HPDE6-E6E7 (cell line): ENCODE measurements around the gene FCHSD1.

Experiments used
- DNase-seq: peaks from one replicate; pipeline ENCODE4 v3.0.0; 2011; ENCODE audit warnings: missing footprints; ENCODE audit errors: extremely low spot score

Gene FCHSD1

DNA sequence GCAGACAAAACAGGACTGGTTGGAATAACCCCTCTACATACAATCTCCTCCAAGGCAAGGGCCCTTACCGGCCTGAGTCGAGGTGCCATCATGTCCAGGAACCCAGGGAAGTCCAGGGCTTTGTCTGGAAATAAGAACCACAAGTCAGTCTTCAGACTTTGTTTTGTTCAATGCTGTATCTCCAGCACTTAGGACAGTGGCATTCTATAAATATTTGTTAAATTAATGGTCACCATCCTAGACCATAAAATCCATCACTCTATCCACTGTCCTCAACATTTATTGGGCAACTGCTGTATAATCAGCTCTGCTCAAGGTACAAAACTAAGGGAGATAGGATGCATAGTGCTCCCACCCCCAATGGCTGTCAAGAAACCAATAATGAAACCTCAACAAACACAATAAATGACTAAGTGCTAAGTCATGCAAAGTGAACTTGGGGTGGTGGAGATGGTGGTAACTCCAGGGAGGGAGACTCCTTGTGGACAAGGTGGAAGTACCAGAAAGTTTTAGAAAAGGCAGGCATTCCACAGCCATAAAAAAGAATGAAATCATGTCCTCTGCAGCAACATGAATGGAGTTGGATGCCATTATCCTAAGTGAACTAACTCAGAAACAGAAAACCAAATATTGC, 9.5 kb downstream of the FCHSD1 start:
- DNase-seq, result peak; percentile 86

DNA sequence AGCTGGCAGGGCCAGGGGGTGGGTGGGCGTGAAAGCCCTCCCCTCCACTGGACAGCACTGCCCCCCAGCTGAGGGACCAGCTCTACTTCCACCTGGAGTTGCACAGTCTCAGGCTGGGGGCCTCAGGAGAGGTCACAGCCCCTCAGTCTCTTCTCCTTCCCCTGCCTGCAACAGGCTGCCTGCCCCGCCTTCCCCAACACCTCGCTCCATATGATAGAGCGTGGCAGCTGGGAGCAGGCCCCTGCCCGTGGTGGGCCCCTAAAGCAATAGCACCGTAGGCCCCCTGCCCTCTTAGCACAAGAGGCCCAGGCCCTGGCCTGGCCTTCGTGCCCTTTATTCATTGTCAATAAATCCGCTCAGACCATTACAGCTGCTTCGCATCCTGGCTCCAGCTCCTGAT, 10.5 kb downstream of the FCHSD1 start:
- no peak for DNase-seq

DNA sequence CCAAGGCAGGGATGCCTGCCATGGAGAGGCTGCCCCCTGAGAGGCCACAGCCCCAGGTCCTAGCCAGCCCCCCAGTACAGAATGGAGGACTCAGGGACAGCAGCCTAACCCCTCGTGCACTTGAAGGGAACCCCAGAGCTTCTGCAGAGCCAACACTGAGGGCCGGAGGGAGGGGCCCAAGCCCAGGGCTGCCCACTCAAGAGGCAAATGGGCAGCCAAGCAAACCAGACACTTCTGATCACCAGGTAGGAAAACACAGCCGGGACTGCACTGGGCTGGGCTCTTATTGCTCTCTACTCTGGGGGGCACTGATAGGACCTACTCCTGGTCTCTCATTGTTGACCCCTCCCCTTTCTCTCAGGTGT, 11.2 kb downstream of the FCHSD1 start:
- DNase-seq, result no peak

DNA sequence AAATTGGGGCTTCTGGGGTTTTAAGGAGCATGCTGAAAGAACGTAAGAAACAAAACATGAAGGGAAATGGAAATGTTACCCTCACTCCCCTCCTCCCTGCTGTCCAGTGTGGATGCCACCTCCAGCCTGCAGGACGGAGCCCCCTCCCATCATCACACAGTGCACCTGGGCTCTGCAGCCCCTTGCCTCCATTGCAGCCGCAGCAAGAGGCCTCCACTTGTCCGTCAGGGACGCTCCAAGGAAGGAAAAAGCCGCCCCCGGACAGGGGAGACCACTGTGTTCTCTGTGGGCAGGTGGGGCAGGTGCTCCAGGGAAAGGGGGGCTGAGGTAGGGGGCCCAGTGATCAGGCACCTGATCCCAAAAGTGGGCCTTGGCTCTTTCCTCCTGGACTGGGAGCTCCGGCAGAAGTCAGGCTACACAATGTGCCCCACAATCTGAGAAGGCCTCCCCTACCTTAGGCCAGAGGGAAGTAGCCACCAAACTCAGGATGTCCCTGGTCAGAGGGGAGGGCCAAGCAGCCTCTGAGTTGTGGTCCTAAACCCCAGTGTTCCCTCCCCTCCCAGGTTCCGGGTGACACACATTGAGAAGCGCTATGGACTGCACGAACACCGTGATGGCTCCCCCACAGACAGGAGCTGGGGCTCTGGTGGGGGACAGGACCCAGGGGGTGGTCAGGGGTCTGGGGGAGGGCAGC, 11.7 kb downstream of the FCHSD1 start:
- no peak for DNase-seq

DNA sequence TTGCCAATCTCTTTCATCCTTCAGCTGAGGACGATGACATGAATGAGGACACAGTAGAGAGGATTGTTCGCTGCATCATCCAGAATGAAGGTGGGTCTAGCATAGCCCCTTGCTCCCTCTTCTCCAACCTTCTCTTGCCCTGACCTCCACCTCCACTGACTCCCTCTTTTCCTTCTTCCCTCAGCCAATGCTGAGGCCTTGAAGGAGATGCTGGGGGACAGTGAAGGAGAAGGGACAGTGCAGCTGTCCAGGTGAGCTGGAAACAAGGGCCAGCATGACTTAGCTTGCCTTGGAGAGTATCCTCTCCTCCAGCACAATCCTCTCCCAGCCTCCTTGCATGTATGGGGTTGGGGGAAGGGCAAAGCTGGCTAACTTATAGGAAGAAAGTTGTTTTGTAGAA, 12.4 kb downstream of the FCHSD1 start:
- DNase-seq, result no peak

DNA sequence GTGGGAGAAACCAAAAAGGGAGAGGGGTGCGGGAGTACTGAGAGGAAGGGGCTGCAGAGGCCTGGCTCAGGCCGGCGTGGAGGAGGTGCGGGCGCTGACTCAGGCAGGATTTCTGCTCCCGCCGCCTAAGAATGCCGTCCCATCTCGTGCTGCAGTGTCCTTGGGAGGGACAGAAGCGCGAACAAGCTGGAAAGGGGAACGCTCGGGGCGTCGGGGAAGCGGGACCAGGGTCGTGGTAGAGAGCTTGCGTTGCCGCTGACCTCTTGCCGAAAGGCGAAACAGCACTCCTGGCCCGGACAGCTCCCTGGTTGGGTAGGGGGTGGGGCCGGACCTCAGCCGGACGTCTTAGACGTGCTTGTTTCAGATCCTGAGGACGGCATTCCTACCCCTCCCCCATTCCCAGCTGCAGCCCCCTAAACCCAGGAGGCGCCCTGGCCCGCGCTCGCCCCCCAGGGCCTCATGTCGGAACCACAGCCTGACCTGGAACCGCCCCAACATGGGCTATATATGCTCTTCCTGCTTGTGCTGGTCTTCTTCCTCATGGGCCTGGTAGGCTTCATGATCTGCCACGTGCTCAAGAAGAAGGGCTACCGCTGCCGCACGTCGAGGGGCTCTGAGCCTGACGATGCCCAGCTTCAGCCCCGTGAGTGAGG, 13.3 kb downstream of the FCHSD1 start:
- DNase-seq, result peak; percentile 39

DNA sequence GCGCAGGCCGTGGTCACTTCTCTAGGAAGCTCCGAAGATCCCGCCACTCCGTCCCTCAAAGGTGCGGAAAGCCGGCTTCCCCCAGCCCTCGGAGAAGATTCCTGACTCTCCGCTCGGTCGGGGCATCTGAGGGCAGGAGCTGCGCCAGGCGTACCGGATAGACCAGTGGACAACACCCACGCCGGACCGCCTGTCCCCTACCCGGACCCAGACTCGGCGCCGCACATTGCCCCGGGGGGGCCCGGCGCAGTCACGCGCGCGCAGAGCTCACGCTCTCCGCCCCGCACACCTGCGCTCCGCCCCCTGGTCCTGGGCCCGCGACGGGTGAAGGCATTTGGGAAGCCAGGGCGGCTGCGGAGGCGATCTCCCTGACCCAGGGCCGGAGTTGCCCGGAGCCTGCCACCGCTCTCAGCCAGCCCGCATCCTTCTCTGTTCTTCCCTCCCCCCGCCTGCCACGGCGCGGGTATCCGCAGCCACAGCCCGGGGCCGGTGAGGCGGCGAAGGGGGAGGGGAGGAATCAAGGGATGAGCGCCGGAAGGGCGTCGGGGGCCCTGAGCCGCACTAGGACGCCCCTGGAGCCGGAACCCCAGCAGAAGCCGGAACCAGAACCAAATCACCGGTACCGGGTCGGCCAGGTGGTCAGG, 14.0 kb downstream of the FCHSD1 start:
- DNase-seq, result peak; percentile 26

DNA sequence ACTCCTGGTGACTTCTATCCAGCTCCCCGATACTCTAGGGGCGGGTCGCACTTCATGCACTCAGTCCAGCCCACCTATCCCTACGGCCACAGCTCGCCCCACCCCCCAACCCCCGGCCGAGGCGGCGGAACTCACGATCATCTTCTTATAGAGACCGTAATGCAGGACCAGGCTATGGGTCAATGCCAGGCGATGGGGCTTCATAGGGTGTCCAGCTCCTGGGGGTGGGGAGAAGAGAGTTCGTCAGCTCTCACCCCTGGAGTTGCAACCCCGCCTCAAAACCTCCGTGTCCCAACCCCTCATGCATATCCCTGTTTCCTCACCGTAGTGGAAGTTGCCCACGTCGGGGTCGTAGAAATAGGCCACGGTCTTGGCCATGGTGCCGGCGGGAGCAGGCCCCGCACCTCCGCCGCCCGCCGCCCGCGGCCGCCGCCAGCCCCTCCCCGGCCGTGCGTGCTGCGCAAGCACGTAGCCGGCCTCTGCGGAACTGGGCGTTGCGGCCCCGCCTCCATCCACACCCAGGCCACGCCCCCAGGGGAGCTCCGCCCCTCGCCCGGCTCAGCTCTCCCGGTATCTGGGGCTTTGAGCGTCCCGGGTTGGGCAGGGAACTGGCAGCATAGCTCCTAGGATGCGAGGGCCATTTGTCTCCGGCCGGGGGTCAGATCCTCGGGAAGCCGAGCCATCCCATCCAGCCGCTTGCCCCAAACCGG, 14.7 kb downstream of the FCHSD1 start, which contains the start of the genes HDAC3 and RELL2:
HDAC3 (minus strand) TSS at position 437 of the 710 bp plus-strand sequence; CDS start at position 378, 59 bp downstream.
RELL2 (plus strand) TSS at position 585 of the 710 bp plus-strand sequence. CDS start 1,229 bp downstream, outside the sequence.
- peak; percentile 92 for DNase-seq

DNA sequence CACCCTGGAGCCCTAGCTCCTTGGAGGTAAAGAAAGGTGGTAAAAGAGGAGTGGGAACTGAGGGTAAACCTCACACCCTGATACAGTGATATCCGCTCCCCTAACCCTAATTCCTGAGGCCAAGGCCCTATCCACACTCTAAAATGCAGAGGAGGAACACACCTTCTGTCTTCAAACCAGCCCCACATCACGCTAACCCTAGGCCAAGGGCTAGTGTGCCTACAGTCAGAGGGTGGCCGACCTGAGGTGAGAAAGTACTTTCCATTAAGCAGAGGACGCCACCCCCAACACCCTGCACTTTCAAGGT, 15.2 kb downstream of the FCHSD1 start:
- no peak for DNase-seq

DNA sequence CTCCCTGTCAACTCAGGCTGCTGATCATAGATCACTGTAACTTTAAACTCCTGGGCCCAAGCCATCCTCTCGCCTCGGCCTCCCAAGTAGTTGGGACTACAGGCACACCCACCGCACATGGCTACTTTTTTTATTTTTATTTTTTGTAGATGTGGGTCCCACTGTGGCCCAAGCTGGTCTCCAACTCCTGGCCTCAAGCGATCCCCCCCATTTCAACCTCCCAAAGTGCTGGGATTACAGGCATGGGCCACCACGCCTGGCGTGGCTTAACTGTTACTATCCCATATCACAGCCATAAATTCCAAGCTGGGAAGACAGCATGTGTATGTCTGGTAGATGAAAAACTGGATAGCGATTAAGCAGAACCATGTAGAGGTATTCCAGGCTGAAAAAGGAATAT, 15.6 kb downstream of the FCHSD1 start:
- DNase-seq, result no peak

DNA sequence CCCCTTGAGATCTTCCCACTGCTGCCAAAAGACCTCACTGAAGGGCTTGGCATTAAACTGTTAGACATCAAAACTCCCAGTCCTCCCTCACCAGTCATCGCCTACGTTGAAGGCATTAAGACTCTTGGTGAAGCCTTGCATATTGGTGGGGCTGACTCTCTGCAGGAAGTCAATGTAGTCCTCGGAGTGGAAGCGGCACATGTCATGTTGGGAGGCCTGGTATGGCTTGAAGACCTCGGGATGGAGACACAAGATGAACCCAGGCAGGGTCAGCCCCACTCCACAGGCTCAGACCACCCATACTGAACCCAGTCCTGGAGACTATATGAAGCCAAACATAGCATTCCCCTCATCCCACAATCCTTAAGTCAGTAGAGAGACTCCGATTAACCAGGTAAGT, 16.5 kb downstream of the FCHSD1 start:
- no peak for DNase-seq

DNA sequence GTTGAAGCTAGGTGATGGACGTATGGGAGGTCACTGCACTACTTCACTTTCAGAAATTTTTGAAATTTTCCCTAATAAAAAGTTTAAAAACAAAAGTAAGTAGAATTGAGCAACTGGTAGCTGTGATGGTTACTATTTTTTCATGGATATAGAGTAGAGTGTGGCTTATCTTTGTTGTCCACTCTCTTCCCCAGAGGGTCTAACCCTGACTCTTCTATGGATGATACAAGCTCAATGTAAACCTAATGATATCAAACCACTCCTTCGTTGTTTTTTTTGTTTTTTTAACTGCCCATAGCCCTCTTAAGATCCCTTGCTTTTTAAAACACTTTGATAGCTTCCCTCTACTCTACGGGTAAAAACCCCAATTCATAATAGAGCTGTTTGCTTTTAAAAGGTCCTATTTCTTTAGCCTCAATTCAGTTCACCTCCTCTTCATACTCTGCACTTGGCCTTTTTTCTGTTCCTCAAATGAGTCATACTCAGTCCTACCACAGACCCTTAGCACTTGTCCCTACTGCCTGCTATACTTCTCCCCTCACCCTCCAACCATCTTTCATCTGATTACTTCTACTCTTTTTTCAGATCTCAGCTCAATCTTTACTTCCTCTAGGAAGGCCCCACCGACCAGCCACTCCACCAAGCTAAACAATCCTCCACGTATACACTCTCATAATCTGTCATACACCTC, 17.2 kb downstream of the FCHSD1 start:
- no peak for DNase-seq

DNA sequence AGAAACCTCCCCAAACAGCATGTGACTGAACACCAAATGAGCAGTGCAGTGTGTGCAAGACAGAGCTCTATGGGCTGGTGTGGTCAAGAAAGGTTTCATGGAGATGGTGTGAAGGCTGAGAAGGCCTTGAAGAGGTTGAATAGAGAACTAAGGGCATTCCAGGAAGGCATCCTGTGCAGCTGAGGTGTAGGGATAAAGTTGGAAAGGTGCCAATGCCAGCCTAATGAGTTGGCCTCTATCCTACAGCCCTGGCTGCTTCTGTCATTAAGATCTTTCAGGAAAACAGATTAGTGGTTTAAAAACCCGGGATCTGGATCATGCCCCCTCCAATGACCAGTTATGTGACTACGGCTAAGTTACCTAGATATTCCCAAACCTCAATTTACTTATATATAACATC, 18.6 kb downstream of the FCHSD1 start:
- DNase-seq, result no peak

DNA sequence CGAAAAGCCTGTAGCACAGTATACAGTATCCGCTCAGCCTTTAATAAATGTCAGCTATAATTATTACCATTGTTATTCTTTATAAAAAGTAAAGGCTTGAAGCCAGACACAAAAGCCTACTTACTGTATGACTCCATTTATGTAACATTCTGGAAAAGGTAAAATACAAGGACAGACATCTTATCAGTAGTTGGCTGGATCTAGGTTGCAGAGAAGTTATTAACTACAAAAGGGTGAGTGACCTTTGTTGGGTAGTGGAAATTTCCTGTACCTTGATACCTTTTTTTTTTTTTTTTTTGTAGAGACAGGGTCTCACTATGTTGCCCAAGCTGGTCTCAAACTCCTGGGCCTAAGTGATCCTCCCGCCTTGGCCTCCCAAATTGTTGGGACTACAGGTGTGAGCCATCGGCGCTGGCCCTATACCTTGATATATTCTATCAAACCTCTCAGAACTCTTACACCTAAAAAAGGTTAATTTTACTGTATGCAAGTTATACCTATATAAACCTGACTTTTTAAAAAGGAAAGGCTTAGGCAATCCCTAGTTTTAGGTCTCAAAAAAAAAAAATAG, 20.6 kb downstream of the FCHSD1 start:
- no peak for DNase-seq

DNA sequence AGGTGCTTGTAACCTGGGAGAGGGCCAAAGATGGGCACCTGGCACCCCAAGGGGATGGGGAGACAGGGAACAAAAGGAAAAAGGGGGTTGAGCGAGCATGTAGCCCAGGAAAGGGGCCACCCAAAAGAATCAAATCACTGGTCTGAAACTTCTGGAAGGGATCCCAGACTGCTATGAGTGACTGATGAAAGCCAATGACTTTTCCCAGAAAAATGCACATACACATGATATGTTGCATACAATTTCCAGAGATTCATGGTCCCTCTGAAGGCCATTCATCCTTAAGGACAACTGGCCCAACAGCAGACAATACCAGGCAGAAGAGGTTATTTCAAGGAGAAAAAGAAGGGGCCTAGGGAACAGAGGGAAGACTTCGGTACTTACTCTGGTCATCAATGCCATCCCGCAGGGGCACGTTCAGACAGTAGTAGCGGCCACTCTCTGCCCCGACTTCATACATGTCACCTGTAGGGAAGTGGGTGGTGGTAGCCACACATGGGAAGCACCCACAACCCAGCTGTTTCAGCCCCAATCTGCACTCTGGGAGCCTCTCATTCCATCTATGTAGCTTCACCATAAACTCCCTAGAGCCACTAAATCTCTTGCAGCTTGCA, 22.9 kb downstream of the FCHSD1 start:
- DNase-seq, result no peak

DNA sequence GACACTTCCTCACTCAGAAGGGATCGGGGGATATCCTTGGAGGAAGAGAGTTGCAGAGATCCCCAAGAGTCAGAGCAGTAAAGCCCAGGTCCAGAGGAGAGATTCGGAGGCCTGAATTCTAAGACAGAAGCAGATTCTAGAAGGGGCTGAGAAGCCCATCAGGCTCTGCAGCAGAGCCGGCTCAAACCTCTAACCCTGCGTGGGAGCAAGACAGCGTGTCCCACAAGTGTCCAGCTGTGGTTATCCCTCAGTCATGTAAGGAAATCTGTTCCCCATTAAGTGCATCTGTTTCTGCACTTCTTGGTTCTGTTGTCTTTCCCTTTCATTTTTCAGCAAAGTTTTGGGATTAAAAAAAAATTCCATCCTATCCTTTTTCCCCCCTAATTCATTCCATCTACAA, 27.6 kb downstream of the FCHSD1 start:
- DNase-seq, result no peak

DNA sequence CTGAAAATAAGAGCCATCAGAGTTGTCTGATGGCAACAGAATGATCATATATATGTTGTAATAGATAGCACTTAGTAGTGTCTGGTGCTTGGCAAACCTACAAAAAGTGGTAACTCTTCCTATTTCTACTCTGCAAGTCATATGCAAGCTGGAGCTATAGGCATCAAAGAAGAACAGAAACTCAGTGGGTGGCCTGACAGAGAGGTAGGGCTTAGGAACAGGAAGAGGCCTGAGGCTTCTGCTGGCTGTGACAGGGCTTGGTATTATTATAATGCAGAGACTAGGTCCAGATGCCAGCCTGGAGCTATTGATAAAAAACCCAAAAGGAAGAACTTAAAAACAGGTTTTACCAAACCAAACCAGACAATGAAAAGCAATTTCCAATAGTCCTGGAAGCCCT, 28.0 kb downstream of the FCHSD1 start:
- no peak for DNase-seq

DNA sequence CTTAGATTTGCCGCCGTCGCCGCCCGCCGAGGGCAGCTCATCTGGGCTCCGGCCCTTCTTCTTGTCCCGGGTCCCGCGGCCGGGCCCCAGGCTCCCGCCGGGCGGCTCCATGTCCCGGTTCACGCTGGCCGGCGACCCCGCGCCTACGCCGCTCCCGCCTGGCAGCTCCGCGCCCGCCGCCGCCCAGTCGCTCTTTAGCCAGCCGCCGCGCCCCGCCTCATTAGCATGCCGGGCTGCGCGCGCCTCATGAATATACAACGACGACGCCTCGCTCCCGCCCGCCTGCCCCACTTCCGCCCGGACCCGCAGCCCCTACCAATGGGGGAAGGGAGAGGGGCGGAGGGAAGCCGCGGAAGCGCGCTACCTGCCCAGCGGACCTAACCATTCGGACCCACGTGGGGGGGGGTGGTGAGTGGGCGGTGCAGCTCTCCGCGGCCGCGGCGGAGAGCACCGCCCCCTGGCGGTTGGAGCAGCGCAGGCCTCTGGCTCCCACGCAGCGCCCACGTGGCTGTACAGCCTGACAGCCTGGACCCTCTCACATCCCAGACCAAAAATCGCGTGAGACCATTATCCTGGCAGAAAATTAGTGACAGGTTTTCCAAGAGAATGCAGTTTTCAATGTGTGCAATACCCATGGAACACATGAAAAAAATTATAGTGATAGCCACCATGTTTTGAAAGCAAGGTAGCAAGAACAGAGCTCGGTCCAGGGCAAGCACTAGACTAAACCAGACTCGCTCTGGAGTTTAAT, 32.2 kb downstream of the FCHSD1 start, which contains the start of gene DIAPH1:
DIAPH1 (minus strand) TSS at position 197 of the 751 bp plus-strand sequence; CDS start at position 111, 86 bp downstream.
- DNase-seq, result peak; percentile 93

DNA sequence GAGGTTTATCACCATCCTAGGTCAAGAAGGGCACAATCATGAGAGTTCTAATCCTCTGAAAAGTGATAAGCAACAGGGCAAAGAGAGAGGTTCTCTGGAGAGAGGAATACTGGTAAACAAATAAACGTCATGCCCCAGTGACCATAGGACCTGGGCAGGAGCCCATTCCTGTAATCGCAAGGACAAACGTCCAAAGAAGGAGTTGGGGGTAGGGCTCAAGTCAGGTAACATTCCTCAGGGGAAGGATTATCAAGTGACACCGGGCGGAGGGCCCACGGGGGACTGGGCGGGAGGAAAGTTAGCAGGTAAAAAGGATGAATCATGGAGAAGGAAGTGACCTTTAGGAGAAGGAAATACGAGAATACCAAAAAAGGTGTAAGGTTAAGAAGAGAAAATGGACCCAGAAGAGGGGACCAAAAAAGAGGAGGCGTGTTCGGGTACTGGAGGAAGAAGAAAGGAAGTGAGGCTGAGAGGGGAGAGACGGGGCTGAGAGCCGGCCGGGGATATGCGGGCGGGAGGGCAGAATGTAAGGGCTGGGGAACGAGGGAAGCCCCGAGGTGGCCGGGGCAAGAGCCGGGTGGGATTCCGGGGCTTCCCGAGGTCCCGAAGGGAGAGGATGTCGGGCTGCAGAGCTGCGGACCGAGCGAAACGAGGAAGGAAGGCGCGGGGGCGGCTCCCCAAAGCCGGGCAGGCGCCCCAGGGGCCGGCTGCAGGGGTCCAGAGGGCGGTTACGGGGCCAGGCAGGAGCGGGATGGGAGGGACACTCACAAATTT, 33.0 kb downstream of the FCHSD1 start:
- peak; percentile 67 for DNase-seq
